ENCODE measurements around the gene STKLD1. TPM values are rescaled to one million over a fixed set of nuclear protein-coding genes. Genes with fewer than 3 reads are reported as not detected.

The STKLD1 gene
- total RNA-seq, 2 donors from 2014 or later: 0.95 TPM; not detected in 1

DNA sequence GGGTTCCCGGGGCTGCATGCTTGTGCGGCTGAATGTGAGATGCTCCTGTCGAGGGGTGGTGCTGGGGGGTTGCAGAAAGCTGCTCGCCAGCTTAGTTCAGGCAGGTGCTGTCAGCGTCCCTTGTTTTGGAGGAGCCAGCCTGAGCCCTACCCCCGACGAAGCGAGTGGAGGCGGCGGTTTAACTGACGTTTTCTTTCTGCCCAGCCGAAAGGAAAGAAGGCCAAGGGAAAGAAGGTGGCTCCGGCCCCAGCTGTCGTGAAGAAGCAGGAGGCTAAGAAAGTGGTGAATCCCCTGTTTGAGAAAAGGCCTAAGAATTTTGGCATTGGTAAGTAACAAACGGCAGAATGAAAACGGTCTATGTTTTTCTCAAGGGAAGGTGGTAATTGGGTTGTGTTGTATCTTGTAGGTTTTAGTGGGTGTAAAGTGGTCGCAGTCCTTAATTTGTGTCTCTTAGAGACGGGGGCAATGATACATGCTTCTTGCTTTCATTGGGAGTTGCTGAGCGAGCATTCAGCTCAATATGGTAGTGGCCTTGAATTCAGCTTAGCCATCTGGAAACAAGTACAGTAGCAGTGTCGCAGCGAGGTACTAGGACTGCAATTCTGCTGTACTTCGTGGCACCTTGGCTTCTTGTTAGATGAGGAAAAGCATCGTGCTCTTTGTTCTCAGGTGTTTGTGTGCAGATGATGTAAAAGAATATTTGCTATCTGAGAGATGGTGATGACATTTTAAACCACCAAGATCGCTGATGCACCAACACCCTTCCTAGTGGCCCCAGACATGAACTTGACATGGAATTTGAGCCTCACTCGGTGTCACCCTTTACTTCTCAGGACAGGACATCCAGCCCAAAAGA is 27.2 kb upstream of the STKLD1 start:
- no peak for TF ChIP-seq CTCF (conservative IDR thresholded peaks at IDR 0.05)
- peak overlapping the region; percentile 98 for H3K4me3 Mint-ChIP-seq
- no peaks in the 10 kb centered on the region for H3K27me3 Mint-ChIP-seq (ENCODE audit: insufficient read depth)
- H3K4me1 ChIP-seq (ENCODE audit: control insufficient read depth, insufficient read depth, low read length): no peaks in the 10 kb centered on the region
- no peaks in the 10 kb centered on the region for H3K27me3 ChIP-seq (ENCODE audit: control insufficient read depth, insufficient read depth, low read length, poor library complexity, severe bottlenecking)
- peak overlapping the region; percentile 99 for H3K27ac Mint-ChIP-seq
- no peaks in the 10 kb centered on the region for H3K9me3 ChIP-seq (ENCODE audit: control insufficient read depth, low read length)
- peaks cover 71% of the 10 kb centered on the region for H3K36me3 ChIP-seq (ENCODE audit: control insufficient read depth, insufficient read depth, low read length)
- H3K9me3 Mint-ChIP-seq: no peaks in the 10 kb centered on the region
- H3K9ac ChIP-seq (ENCODE audit: extremely low read depth, low read length, poor library complexity, severe bottlenecking): peak overlapping the region; percentile 98
- no peak for DNase-seq
- H3K4me3 ChIP-seq (ENCODE audit: low read length): peak overlapping the region; percentile 83
- WGBS, 2 experiments (ENCODE audit: insufficient coverage in 1 of 2, insufficient read length in 1 of 2): 18 to 28% methylated on average over 12 to 25 of the region's 25 CpGs
- H3K4me1 Mint-ChIP-seq: peaks cover 24% of the 10 kb centered on the region
- peaks cover 79% of the 10 kb centered on the region for H3K36me3 Mint-ChIP-seq (ENCODE audit: low read depth)
- H3K27ac ChIP-seq (ENCODE audit: low read depth, low read length): peak overlapping the region; percentile 95

DNA sequence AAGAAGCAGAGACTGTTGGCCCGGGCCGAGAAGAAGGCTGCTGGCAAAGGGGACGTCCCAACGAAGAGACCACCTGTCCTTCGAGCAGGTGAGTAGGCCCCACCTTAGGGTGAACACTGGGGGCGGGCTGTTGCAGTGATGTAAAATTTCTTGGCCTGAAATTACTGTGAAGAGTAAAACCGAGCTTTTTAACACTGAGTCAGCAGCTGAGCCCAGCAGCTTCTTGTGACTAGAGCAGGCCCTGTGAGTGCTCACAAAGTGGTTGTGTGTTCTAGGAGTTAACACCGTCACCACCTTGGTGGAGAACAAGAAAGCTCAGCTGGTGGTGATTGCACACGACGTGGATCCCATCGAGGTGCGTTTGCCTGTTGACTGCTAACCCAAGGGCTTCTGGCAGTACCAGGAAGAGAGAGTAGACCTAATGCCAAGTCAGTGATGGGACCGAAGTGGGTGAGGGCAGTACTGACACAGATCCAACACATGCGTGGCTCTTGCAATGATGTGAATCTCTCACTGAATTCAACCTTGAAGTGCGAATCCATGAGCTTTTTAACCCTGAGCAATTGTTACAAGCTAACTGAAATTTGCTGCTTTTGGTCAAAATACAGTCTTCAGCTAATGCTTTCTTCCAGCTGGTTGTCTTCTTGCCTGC is 26.1 kb upstream of the STKLD1 start:
- H3K36me3 ChIP-seq (ENCODE audit: control insufficient read depth, insufficient read depth, low read length): peaks cover 61% of the 10 kb centered on the region
- no peak for TF ChIP-seq CTCF (conservative IDR thresholded peaks at IDR 0.05)
- H3K27me3 ChIP-seq (ENCODE audit: control insufficient read depth, insufficient read depth, low read length, poor library complexity, severe bottlenecking): no peaks in the 10 kb centered on the region
- H3K9ac ChIP-seq (ENCODE audit: extremely low read depth, low read length, poor library complexity, severe bottlenecking): no peak overlapping the region
- H3K9me3 Mint-ChIP-seq: no peaks in the 10 kb centered on the region
- H3K4me3 ChIP-seq (ENCODE audit: low read length): peak overlapping the region; percentile 83
- peak overlapping the region; percentile 98 for H3K4me3 Mint-ChIP-seq
- no peaks in the 10 kb centered on the region for H3K4me1 ChIP-seq (ENCODE audit: control insufficient read depth, insufficient read depth, low read length)
- no peak for DNase-seq
- peaks cover 70% of the 10 kb centered on the region for H3K36me3 Mint-ChIP-seq (ENCODE audit: low read depth)
- no peaks in the 10 kb centered on the region for H3K9me3 ChIP-seq (ENCODE audit: control insufficient read depth, low read length)
- no peaks in the 10 kb centered on the region for H3K27me3 Mint-ChIP-seq (ENCODE audit: insufficient read depth)
- H3K4me1 Mint-ChIP-seq: peaks cover 24% of the 10 kb centered on the region
- H3K27ac ChIP-seq (ENCODE audit: low read depth, low read length): no peak overlapping the region
- WGBS, 2 experiments (ENCODE audit: insufficient coverage in 1 of 2, insufficient read length in 1 of 2): 88 to 90% methylated on average over 15 of the region's 15 CpGs
- peak overlapping the region; percentile 99 for H3K27ac Mint-ChIP-seq

DNA sequence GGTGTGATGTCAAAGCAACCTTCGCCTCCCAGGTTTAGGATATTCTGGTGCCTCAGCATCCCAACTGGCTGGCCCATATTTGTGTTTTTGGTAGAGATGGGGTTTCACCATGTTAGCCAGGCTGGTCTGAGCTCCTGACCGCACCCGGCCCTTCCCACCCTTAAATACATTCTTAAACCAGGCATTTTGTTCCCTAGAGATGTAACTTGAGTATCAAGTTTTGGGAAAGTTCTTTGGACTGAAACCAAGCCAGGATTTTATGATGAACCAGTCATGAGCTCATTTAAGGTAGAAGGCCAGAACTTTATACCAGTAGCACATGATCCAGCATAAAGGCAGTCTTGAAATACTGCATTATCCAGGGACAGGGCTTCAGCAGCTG is 24.6 kb upstream of the STKLD1 start:
- Mint-ChIP-seq H3K4me3 (no peak overlapping the region), H3K9me3 (no peaks in the 10 kb centered on the region), H3K36me3 (ENCODE audit: low read depth) (peaks cover 57% of the 10 kb centered on the region), H3K27me3 (ENCODE audit: insufficient read depth) (no peaks in the 10 kb centered on the region), H3K27ac (peak overlapping the region; percentile 75), H3K4me1 (peaks cover 22% of the 10 kb centered on the region)
- Histone ChIP-seq H3K27me3 (ENCODE audit: control insufficient read depth, insufficient read depth, low read length, poor library complexity, severe bottlenecking) (no peaks in the 10 kb centered on the region), H3K4me3 (ENCODE audit: low read length) (no peak overlapping the region), H3K9ac (ENCODE audit: extremely low read depth, low read length, poor library complexity, severe bottlenecking) (no peak overlapping the region), H3K27ac (ENCODE audit: low read depth, low read length) (no peak overlapping the region), H3K4me1 (ENCODE audit: control insufficient read depth, insufficient read depth, low read length) (no peaks in the 10 kb centered on the region), H3K9me3 (ENCODE audit: control insufficient read depth, low read length) (no peaks in the 10 kb centered on the region), H3K36me3 (ENCODE audit: control insufficient read depth, insufficient read depth, low read length) (peaks cover 49% of the 10 kb centered on the region)
- no peak for TF ChIP-seq CTCF (conservative IDR thresholded peaks at IDR 0.05)
- WGBS, 2 experiments (ENCODE audit: insufficient coverage in 1 of 2, insufficient read length in 1 of 2): 94 to 100% methylated on average over 1 to 3 of the region's 3 CpGs
- no peak for DNase-seq
